ENCODE measurements around the gene TCERG1L. TPM values are rescaled to one million over a fixed set of nuclear protein-coding genes. Genes with fewer than 3 reads are reported as not detected.

The TCERG1L gene
- total RNA-seq, 1 experiment from 2014 or later = not detected

GRCh38 chr10:131056091-131056579 is 255.4 kb downstream of the TCERG1L start:
- DNase-seq (ENCODE audit: low read depth, low spot score) = no peak
- TF ChIP-seq SIN3A (IDR thresholded peaks at IDR 0.05; ENCODE audit: borderline replicate concordance, insufficient read depth, low read depth, low read length) (no peak), CTCF (IDR thresholded peaks at IDR 0.05) (no peak), REST (IDR thresholded peaks at IDR 0.05; ENCODE audit: insufficient read depth in 1 of 2, low read depth in 2 of 2, low read length in 1 of 2) (no peak), TCF7L2 (IDR thresholded peaks at IDR 0.05; ENCODE audit: low read depth, low read length) (no peak), POLR2AphosphoS5 (IDR thresholded peaks at IDR 0.05; ENCODE audit: low read depth, low read length) (no peak)
- ChIA-PET POLR2A (no interaction called here), CTCF (no interaction called here)
- Histone ChIP-seq H3K36me3 (ENCODE audit: control insufficient read depth, insufficient read depth, low read length) (no peaks in the 10 kb centered on the region), H3K27ac (ENCODE audit: low read length) (no peak overlapping the region), H3K4me3 (ENCODE audit: low read depth in 2 of 2, low read length in 2 of 2) (no peak overlapping the region), H3K27me3 (ENCODE audit: control insufficient read depth, insufficient read depth, low read length) (no peaks in the 10 kb centered on the region), H3K4me1 (ENCODE audit: control insufficient read depth, insufficient read depth, low read length) (no peaks in the 10 kb centered on the region), H3K9me3 (ENCODE audit: control insufficient read depth, insufficient read depth, low read depth, low read length) (no peaks in the 10 kb centered on the region)
- intact Hi-C loops (cut with micrococcal nuclease; ENCODE audit: unreplicated experiment) (no loop called here), in situ Hi-C loops (cut with HindIII; ENCODE audit: low pct_unique_long_range_greater_than_20kb, low sequenced_read_pairs) (no loop called here)
- no peak for ATAC-seq
- BruUV-seq (replicated peaks) = no TSS peak

- Histone ChIP-seq H3K27me3 (ENCODE audit: control insufficient read depth, insufficient read depth, low read length) (no peaks in the 10 kb centered on the region), H3K27ac (ENCODE audit: low read length) (no peak overlapping the region), H3K4me3 (ENCODE audit: low read depth in 2 of 2, low read length in 2 of 2) (no peak overlapping the region), H3K9me3 (ENCODE audit: control insufficient read depth, insufficient read depth, low read depth, low read length) (no peaks in the 10 kb centered on the region), H3K4me1 (ENCODE audit: control insufficient read depth, insufficient read depth, low read length) (no peaks in the 10 kb centered on the region), H3K36me3 (ENCODE audit: control insufficient read depth, insufficient read depth, low read length) (no peaks in the 10 kb centered on the region)
- TF ChIP-seq POLR2AphosphoS5 (IDR thresholded peaks at IDR 0.05; ENCODE audit: low read depth, low read length) (no peak), SIN3A (IDR thresholded peaks at IDR 0.05; ENCODE audit: borderline replicate concordance, insufficient read depth, low read depth, low read length) (no peak), CTCF (IDR thresholded peaks at IDR 0.05) (no peak), REST (IDR thresholded peaks at IDR 0.05; ENCODE audit: insufficient read depth in 1 of 2, low read depth in 2 of 2, low read length in 1 of 2) (no peak), TCF7L2 (IDR thresholded peaks at IDR 0.05; ENCODE audit: low read depth, low read length) (no peak)
- no TSS peak for BruUV-seq (replicated peaks)
- in situ Hi-C loops (cut with HindIII; ENCODE audit: low pct_unique_long_range_greater_than_20kb, low sequenced_read_pairs) (no loop called here), intact Hi-C loops (cut with micrococcal nuclease; ENCODE audit: unreplicated experiment) (no loop called here)
- ATAC-seq = no peak
- no peak for DNase-seq (ENCODE audit: low read depth, low spot score)
- CTCF ChIA-PET = no interaction called here
- POLR2A ChIA-PET = no interaction called here
These were observed 256.1 kb downstream of the TCERG1L start for GRCh38 chr10:131055437-131055836.

Data from Panc1 (cell line).